Activated CD4-positive, alpha-beta memory T cell treated with anti-CD3 and anti-CD28 coated beads, Interleukin-2, amount 10 ng/mL, durations not matched to agents 7 days and 5 days (primary cell): ENCODE measurements around the gene FGFBP2. TPM values are rescaled to one million over a fixed set of nuclear protein-coding genes. Genes with fewer than 3 reads are reported as not detected.

Source experiments
- CTCF ChIA-PET: fragments of 350-600 bp; sonication (Branson Sonifier 250); formaldehyde crosslinking; loops from one replicate; lab custom pipeline; 2021; ENCODE audit warnings: antibody characterized with exemption, inconsistent platforms; lab: Charles Lee
- POLR2A ChIA-PET: fragments of 350-600 bp; sonication (Branson Sonifier 250); formaldehyde crosslinking; loops from one replicate; lab custom pipeline; 2021; ENCODE audit warnings: antibody characterized with exemption; lab: Charles Lee
- DNase-seq: peaks from one replicate; pipeline ENCODE4 v3.0.0-alpha.2; 2020
- H3K27ac Mint-ChIP-seq: one replicate; pipeline ENCODE4 v1.8.0; 2021; ENCODE audit warnings: mild to moderate bottlenecking, mixed read lengths
- H3K27me3 Mint-ChIP-seq: one replicate; pipeline ENCODE4 v1.8.0; 2021; ENCODE audit warnings: mixed read lengths
- H3K36me3 Mint-ChIP-seq: one replicate; pipeline ENCODE4 v1.8.0; 2021; ENCODE audit warnings: low read depth, mixed read lengths
- H3K4me1 Mint-ChIP-seq: one replicate; pipeline ENCODE4 v1.8.0; 2021; ENCODE audit warnings: mixed read lengths
- H3K4me3 Mint-ChIP-seq: one replicate; pipeline ENCODE4 v1.8.0; 2021; ENCODE audit warnings: mild to moderate bottlenecking, mixed read lengths
- H3K9me3 Mint-ChIP-seq: one replicate; pipeline ENCODE4 v1.8.0; 2021; ENCODE audit warnings: mixed read lengths
- total RNA-seq, 2 experiments: library from RNA; stranded (reverse); gene quantifications; one replicate each; pipeline ENCODE4 v1.2.3, GENCODE V29; 2021

The FGFBP2 gene
- total RNA-seq = 1 to 10 TPM; 3.2 to 5.3 TPM

- ChIA-PET CTCF (interaction anchor here (0.8 to 1.5 kb wide), 5 partner anchors 38 to 302 kb away, joined by 3 to 5 read pairs (median 3); no protein-coding TSS in a partner anchor), POLR2A (no interaction called here)
- no peaks in the 10 kb centered on the region for H3K36me3 Mint-ChIP-seq
- peaks cover 18% of the 10 kb centered on the region for H3K4me1 Mint-ChIP-seq
- no peaks in the 10 kb centered on the region for H3K9me3 Mint-ChIP-seq
- peak within 1 kb of the TSS; percentile 27 for H3K4me3 Mint-ChIP-seq
- peaks cover 23% of the 10 kb centered on the region for H3K27me3 Mint-ChIP-seq
- H3K27ac Mint-ChIP-seq = no peak within 1 kb of the TSS
- DNase-seq = peak; percentile 57
Measured at GRCh38 chr4:15963001-15963451, at the start of gene FGFBP2. FGFBP2 (minus strand) TSS chr4:15963175; CDS start chr4:15963129, 46 bp downstream.

- no peaks in the 10 kb centered on the region for H3K36me3 Mint-ChIP-seq
- H3K4me3 Mint-ChIP-seq = no peak overlapping the region
- POLR2A ChIA-PET = no interaction called here
- peaks cover 19% of the 10 kb centered on the region for H3K27me3 Mint-ChIP-seq
- DNase-seq = no peak
- CTCF ChIA-PET = no interaction called here
- no peaks in the 10 kb centered on the region for H3K4me1 Mint-ChIP-seq
- H3K27ac Mint-ChIP-seq = no peak overlapping the region
- H3K9me3 Mint-ChIP-seq = no peaks in the 10 kb centered on the region
Measured at GRCh38 chr4:16011173-16011572, 48.2 kb upstream of the FGFBP2 start.

- CTCF ChIA-PET = no interaction called here
- no peak overlapping the region for H3K4me3 Mint-ChIP-seq
- POLR2A ChIA-PET = no interaction called here
Measured at GRCh38 chr4:16009153-16009552, 46.2 kb upstream of the FGFBP2 start.

GRCh38 chr4:16007471-16008095 lies 44.6 kb upstream of the FGFBP2 start:
- peaks cover 20% of the 10 kb centered on the region for H3K27me3 Mint-ChIP-seq
- ChIA-PET POLR2A (no interaction called here), CTCF (interaction anchor here (1.0 to 1.4 kb wide), 3 partner anchors 198 to 257 kb away, joined by 3 read pairs; no protein-coding TSS in a partner anchor)
- DNase-seq = no peak
- H3K36me3 Mint-ChIP-seq = no peaks in the 10 kb centered on the region
- H3K9me3 Mint-ChIP-seq = no peaks in the 10 kb centered on the region
- no peaks in the 10 kb centered on the region for H3K4me1 Mint-ChIP-seq
- H3K27ac Mint-ChIP-seq = no peak overlapping the region
- H3K4me3 Mint-ChIP-seq = no peak overlapping the region

More at GRCh38 chr4:16009153-16009552, 46.2 kb upstream of the FGFBP2 start:
- Mint-ChIP-seq H3K27me3 (peaks cover 20% of the 10 kb centered on the region), H3K4me1 (no peaks in the 10 kb centered on the region), H3K36me3 (no peaks in the 10 kb centered on the region), H3K9me3 (no peaks in the 10 kb centered on the region), H3K27ac (no peak overlapping the region)
- DNase-seq = no peak

- no peaks in the 10 kb centered on the region for H3K36me3 Mint-ChIP-seq
- no peak overlapping the region for H3K4me3 Mint-ChIP-seq
- H3K4me1 Mint-ChIP-seq = no peaks in the 10 kb centered on the region
- DNase-seq = no peak
- H3K9me3 Mint-ChIP-seq = no peaks in the 10 kb centered on the region
- peaks cover 17% of the 10 kb centered on the region for H3K27me3 Mint-ChIP-seq
- CTCF ChIA-PET = interaction anchor here (1.4 kb wide), 2 partner anchors 201 to 258 kb away, joined by 3 read pairs; no protein-coding TSS in a partner anchor
- POLR2A ChIA-PET = no interaction called here
- H3K27ac Mint-ChIP-seq = no peak overlapping the region
Measured at GRCh38 chr4:16006771-16007446, 43.9 kb upstream of the FGFBP2 start.

GRCh38 chr4:16005676-16006075 lies 42.7 kb upstream of the FGFBP2 start:
- Mint-ChIP-seq H3K27ac (no peak overlapping the region), H3K27me3 (peaks cover 13% of the 10 kb centered on the region), H3K4me3 (no peak overlapping the region), H3K4me1 (no peaks in the 10 kb centered on the region), H3K36me3 (no peaks in the 10 kb centered on the region), H3K9me3 (no peaks in the 10 kb centered on the region)
- DNase-seq = no peak
- ChIA-PET POLR2A (no interaction called here), CTCF (no interaction called here)

GRCh38 chr4:16001484-16001858 lies 38.5 kb upstream of the FGFBP2 start:
- no peak overlapping the region for H3K4me3 Mint-ChIP-seq
- DNase-seq = peak; percentile 52
- H3K27ac Mint-ChIP-seq = no peak overlapping the region
- no peaks in the 10 kb centered on the region for H3K9me3 Mint-ChIP-seq
- ChIA-PET CTCF (interaction anchor here (0.7 to 2.2 kb wide), 16 partner anchors 9 to 522 kb away, joined by 3 to 14 read pairs (median 4); no protein-coding TSS in a partner anchor), POLR2A (no interaction called here)
- no peaks in the 10 kb centered on the region for H3K4me1 Mint-ChIP-seq
- no peaks in the 10 kb centered on the region for H3K36me3 Mint-ChIP-seq
- H3K27me3 Mint-ChIP-seq = peaks cover 12% of the 10 kb centered on the region

GRCh38 chr4:16000708-16001483 lies 37.9 kb upstream of the FGFBP2 start:
- no peak for DNase-seq
- ChIA-PET CTCF (interaction anchor here (0.7 to 2.2 kb wide), 14 partner anchors 8 to 521 kb away, joined by 3 to 14 read pairs (median 3); partner anchors contain the start of gene FGFBP2), POLR2A (no interaction called here)
- no peaks in the 10 kb centered on the region for H3K9me3 Mint-ChIP-seq
- peaks cover 12% of the 10 kb centered on the region for H3K27me3 Mint-ChIP-seq
- no peak overlapping the region for H3K27ac Mint-ChIP-seq
- no peaks in the 10 kb centered on the region for H3K4me1 Mint-ChIP-seq
- no peaks in the 10 kb centered on the region for H3K36me3 Mint-ChIP-seq
- no peak overlapping the region for H3K4me3 Mint-ChIP-seq

- H3K4me1 Mint-ChIP-seq = no peaks in the 10 kb centered on the region
- no peak for DNase-seq
- no peaks in the 10 kb centered on the region for H3K36me3 Mint-ChIP-seq
- peaks cover 16% of the 10 kb centered on the region for H3K27me3 Mint-ChIP-seq
- H3K4me3 Mint-ChIP-seq = no peak overlapping the region
- ChIA-PET POLR2A (no interaction called here), CTCF (interaction anchor here (2.6 kb wide), 1 partner anchor 114 kb away, joined by 10 read pairs; no protein-coding TSS in a partner anchor)
- no peak overlapping the region for H3K27ac Mint-ChIP-seq
- H3K9me3 Mint-ChIP-seq = no peaks in the 10 kb centered on the region
Measured at GRCh38 chr4:15996773-15997172, 33.8 kb upstream of the FGFBP2 start.

GRCh38 chr4:15995826-15996225 lies 32.9 kb upstream of the FGFBP2 start:
- ChIA-PET CTCF (interaction anchor here (2.6 kb wide), 1 partner anchor 113 kb away, joined by 10 read pairs; no protein-coding TSS in a partner anchor), POLR2A (no interaction called here)
- Mint-ChIP-seq H3K4me3 (no peak overlapping the region), H3K27me3 (peaks cover 21% of the 10 kb centered on the region), H3K36me3 (no peaks in the 10 kb centered on the region), H3K9me3 (no peaks in the 10 kb centered on the region), H3K4me1 (no peaks in the 10 kb centered on the region), H3K27ac (no peak overlapping the region)
- no peak for DNase-seq

GRCh38 chr4:15992167-15992485 lies 29.2 kb upstream of the FGFBP2 start:
- no peak overlapping the region for H3K27ac Mint-ChIP-seq
- ChIA-PET CTCF (interaction anchor here (1.3 kb wide), 1 partner anchor 9 kb away, joined by 4 read pairs; no protein-coding TSS in a partner anchor), POLR2A (no interaction called here)
- no peaks in the 10 kb centered on the region for H3K36me3 Mint-ChIP-seq
- peaks cover 22% of the 10 kb centered on the region for H3K27me3 Mint-ChIP-seq
- no peaks in the 10 kb centered on the region for H3K9me3 Mint-ChIP-seq
- no peaks in the 10 kb centered on the region for H3K4me1 Mint-ChIP-seq
- H3K4me3 Mint-ChIP-seq = no peak overlapping the region
- no peak for DNase-seq

GRCh38 chr4:15990570-15991285 lies 27.8 kb upstream of the FGFBP2 start:
- ChIA-PET CTCF (no interaction called here), POLR2A (no interaction called here)
- Mint-ChIP-seq H3K36me3 (no peaks in the 10 kb centered on the region), H3K27ac (no peak overlapping the region), H3K9me3 (no peaks in the 10 kb centered on the region), H3K4me1 (no peaks in the 10 kb centered on the region), H3K4me3 (no peak overlapping the region), H3K27me3 (peaks cover 27% of the 10 kb centered on the region)
- DNase-seq = no peak
